ENCODE measurements around the gene WDR82.

DNA sequence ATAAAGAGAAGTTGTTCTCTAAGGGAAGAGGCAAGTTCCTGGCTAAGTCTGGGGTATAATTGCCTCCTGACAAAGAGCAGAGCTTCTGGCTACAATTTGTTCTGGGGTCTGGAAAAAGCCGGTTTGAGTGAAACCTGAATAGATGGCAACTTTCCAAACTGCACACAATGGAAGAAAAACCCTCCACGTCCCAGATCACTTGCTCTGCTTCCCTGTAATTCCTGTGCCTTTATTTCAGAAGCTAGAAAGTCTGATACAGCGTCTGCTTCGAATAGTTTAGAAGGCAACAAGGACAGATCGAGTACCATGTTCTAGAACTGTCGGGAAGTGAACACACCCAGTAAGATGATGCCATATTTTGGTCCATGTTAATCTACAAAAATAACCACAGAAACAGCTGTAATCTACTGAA is 1.6 kb upstream of the WDR82 start:
- TF ChIP-seq CTCF (IDR thresholded peaks at IDR 0.05; ENCODE audit: low read depth, low read length, poor library complexity, severe bottlenecking) = no peak
- no peak for TF ChIP-seq EZH2phosphoT487 (IDR thresholded peaks at IDR 0.05; ENCODE audit: borderline replicate concordance, low read length)
